Measurements from ENCODE around the gene TREX2.

Gene TREX2

GRCh38 chrX:153475751-153476281 is 30.0 kb upstream of the TREX2 start:
- DNase-seq = no peak

GRCh38 chrX:153475271-153475670 is 29.4 kb upstream of the TREX2 start:
- DNase-seq = no peak

- DNase-seq = no peak
Measured at GRCh38 chrX:153474718-153475117, 28.9 kb upstream of the TREX2 start.

- no peak for DNase-seq
Measured at GRCh38 chrX:153474266-153474665, 28.4 kb upstream of the TREX2 start.

GRCh38 chrX:153473126-153473525 is 27.3 kb upstream of the TREX2 start:
- DNase-seq = no peak

- DNase-seq = no peak
Measured at GRCh38 chrX:153471663-153472280, 25.9 kb upstream of the TREX2 start.

GRCh38 chrX:153470411-153471363 is 24.8 kb upstream of the TREX2 start, which contains the start of gene HAUS7:
HAUS7 (minus strand) TSS chrX:153470576; CDS start chrX:153470557, 19 bp downstream.
- DNase-seq = peak; percentile 71 to 88

GRCh38 chrX:153469811-153470410 is 24.1 kb upstream of the TREX2 start:
- DNase-seq = peak; percentile 21 to 31

- no peak for DNase-seq
Measured at GRCh38 chrX:153468008-153468580, 22.2 kb upstream of the TREX2 start.

GRCh38 chrX:153465691-153466380 is 20.0 kb upstream of the TREX2 start:
- DNase-seq = no peak

- no peak for DNase-seq
Measured at GRCh38 chrX:153464116-153464515, 18.3 kb upstream of the TREX2 start.

GRCh38 chrX:153463556-153463955 is 17.7 kb upstream of the TREX2 start:
- DNase-seq = no peak

- DNase-seq = no peak
Measured at GRCh38 chrX:153463031-153463430, 17.2 kb upstream of the TREX2 start.

- no peak for DNase-seq
Measured at GRCh38 chrX:153462291-153462690, 16.4 kb upstream of the TREX2 start.

GRCh38 chrX:153460826-153461225 is 15.0 kb upstream of the TREX2 start:
- DNase-seq = peak; percentile 26 to 29

GRCh38 chrX:153459986-153460385 is 14.1 kb upstream of the TREX2 start:
- DNase-seq = no peak

- DNase-seq = no peak
Measured at GRCh38 chrX:153458476-153458875, 12.6 kb upstream of the TREX2 start.

GRCh38 chrX:153457827-153458466 is 12.1 kb upstream of the TREX2 start:
- DNase-seq = no peak

- DNase-seq = no peak
Measured at GRCh38 chrX:153457136-153457825, 11.4 kb upstream of the TREX2 start.

- DNase-seq = no peak
Measured at GRCh38 chrX:153456704-153457103, 10.8 kb upstream of the TREX2 start.

- DNase-seq = no peak
Measured at GRCh38 chrX:153456161-153456560, 10.3 kb upstream of the TREX2 start.
